ENCODE measurements around the gene PLS1.
"Not testable (repeated sequence)": the region's sequence is repeated elsewhere in the genome, so short reads cannot be mapped to it uniquely, and the experiment has no call there.

PLS1 gene
- 3.9 to 7.4 reads per million in 2 donors for total RNA-seq

- DNase-seq: peak; percentile 69
Measured at GRCh38 chr3:142595951-142596725, at the start of gene PLS1. Gene PLS1 (plus strand): TSS chr3:142596393. CDS start chr3:142664238, 67,845 bp downstream.

- no peak for DNase-seq
Measured at GRCh38 chr3:142549986-142550385, 46.2 kb upstream of the PLS1 start.

- not testable (repeated sequence) for DNase-seq
Measured at GRCh38 chr3:142552579-142552978, 43.6 kb upstream of the PLS1 start.

- no peak for DNase-seq
Measured at GRCh38 chr3:142553741-142554140, 42.5 kb upstream of the PLS1 start.

GRCh38 chr3:142560118-142560517, 36.1 kb upstream of the PLS1 start:
- no peak for DNase-seq

- no peak for DNase-seq
Measured at GRCh38 chr3:142563496-142563997, 32.6 kb upstream of the PLS1 start.

- no peak for DNase-seq
Measured at GRCh38 chr3:142566096-142566495, 30.1 kb upstream of the PLS1 start.

GRCh38 chr3:142568393-142569017, 27.7 kb upstream of the PLS1 start:
- DNase-seq: no peak

- not testable (repeated sequence) for DNase-seq
Measured at GRCh38 chr3:142569422-142569821, 26.8 kb upstream of the PLS1 start.

- not testable (repeated sequence) for DNase-seq
Measured at GRCh38 chr3:142574223-142574622, 22.0 kb upstream of the PLS1 start.

GRCh38 chr3:142574665-142575064, 21.5 kb upstream of the PLS1 start:
- no peak for DNase-seq

- DNase-seq: no peak
Measured at GRCh38 chr3:142576792-142577191, 19.4 kb upstream of the PLS1 start.

- DNase-seq: no peak
Measured at GRCh38 chr3:142577696-142578328, 18.4 kb upstream of the PLS1 start.

- peak; percentile 86 for DNase-seq
Measured at GRCh38 chr3:142578329-142579223, 17.6 kb upstream of the PLS1 start, which contains the start of gene ATR. Gene ATR (minus strand): TSS chr3:142578733. CDS start chr3:142578704, 29 bp downstream.

GRCh38 chr3:142580061-142580423, 16.2 kb upstream of the PLS1 start:
- DNase-seq: no peak

GRCh38 chr3:142581070-142581469, 15.1 kb upstream of the PLS1 start:
- DNase-seq: not testable (repeated sequence)

- no peak for DNase-seq
Measured at GRCh38 chr3:142586803-142587406, 9.3 kb upstream of the PLS1 start.

- DNase-seq: no peak
Measured at GRCh38 chr3:142588703-142589102, 7.5 kb upstream of the PLS1 start.

GRCh38 chr3:142592268-142592667, 3.9 kb upstream of the PLS1 start:
- DNase-seq: not testable (repeated sequence)

GRCh38 chr3:142595141-142595540, 1.1 kb upstream of the PLS1 start:
- no peak for DNase-seq

- no peak for DNase-seq
Measured at GRCh38 chr3:142595581-142595950, 627 bp upstream of the PLS1 start.

GRCh38 chr3:142596726-142597088, 514 bp downstream of the PLS1 start:
- DNase-seq: no peak

Data from activated gamma-delta T cell (primary cell).